K562 (cell line): Measurements from ENCODE around the gene PRKAG2. TPM values are rescaled to one million over a fixed set of nuclear protein-coding genes. Genes with fewer than 3 reads are reported as not detected.
A peak's percentile ranks its signal among the peaks of the same experiment; 100 is the strongest.

Source experiments
- ATAC-seq: fragments of 200-7000 bp; cut with Tn5 transposase; 3 replicates; pipeline ENCODE4 v1.9.1; 2020; ENCODE audit warnings: moderate library complexity
- BruUV-seq: library from RNA; stranded (reverse); fragments of 400-500 nt; replicated peaks from 2 replicates; lab custom pipeline; 2021; lab: Mats Ljungman, UMichigan
- CTCF ChIA-PET: fragments of 300-600 bp; formaldehyde crosslinking; extraction: SDS; loops from one replicate; lab custom pipeline; 2021; ENCODE audit warnings: low intra/inter-chr PET ratio; lab: Yijun Ruan, JAX
- POLR2A ChIA-PET: fragments of 300-600, 350-650 bp; sonication (Branson Sonifier 250); formaldehyde crosslinking; extraction: SDS; loops from one replicate; lab custom pipeline; 2021; ENCODE audit warnings: antibody characterized with exemption, inconsistent platforms; lab: Yijun Ruan, JAX
- DNase-seq, 4 experiments: peaks; one replicate each; pipeline versions ENCODE4 v3.0.0 to v3.0.0-alpha.2; 2011 to 2018; ENCODE audit warnings: low spot score in 3 of 4, mixed read lengths in 3 of 4; ENCODE audit errors: extremely low read depth in 1 of 4
- FAIRE-seq: peaks from 2 replicates; lab custom pipeline; 2011; peaks lifted over from hg19 to GRCh38; lab: Jason Lieb, UNC
- H2AFZ ChIP-seq: 2 replicates; pipeline ENCODE4 v1.6.0; 2011; ENCODE audit warnings: low read depth, low read length, control low read depth, inconsistent platforms
- H3K27ac ChIP-seq: fragments of 200-600 bp; 3 replicates; pipeline ENCODE4 v1.8.0; 2011; ENCODE audit warnings: low read depth, mild to moderate bottlenecking, control low read depth, inconsistent platforms, low read length, moderate library complexity, mixed read lengths; ENCODE audit errors: extremely low read depth
- H3K27me3 ChIP-seq, 2 experiments: fragments of 300-600 bp in 1 of 2; 2 replicates in 1 of 2; 3 replicates in 1 of 2; pipeline versions ENCODE4 v1.6.0 to v1.8.0; 2011; ENCODE audit warnings: inconsistent platforms in 2 of 2, low read length in 2 of 2, mild to moderate bottlenecking in 1 of 2, mixed read lengths in 1 of 2, moderate library complexity in 1 of 2; ENCODE audit not compliant: control insufficient read depth in 2 of 2, insufficient read depth in 2 of 2
- H3K36me3 ChIP-seq: fragments of 300-600 bp; 3 replicates; pipeline ENCODE4 v1.8.0; 2011; ENCODE audit warnings: mild to moderate bottlenecking, low read length, inconsistent platforms; ENCODE audit not compliant: control insufficient read depth, insufficient read depth
- H3K4me1 ChIP-seq, 2 experiments: fragments of 200-600 bp in 1 of 2; replicated peaks in 1 of 2; 2 replicates in 1 of 2; 3 replicates in 1 of 2; pipeline versions ENCODE4 v1.5.1 to v1.8.0; 2011; ENCODE audit warnings: inconsistent platforms in 2 of 2, low read length in 2 of 2, mild to moderate bottlenecking in 1 of 2, mixed read lengths in 1 of 2, moderate library complexity in 1 of 2; ENCODE audit not compliant: control insufficient read depth in 2 of 2, insufficient read depth in 2 of 2
- H3K4me2 ChIP-seq: 2 replicates; pipeline ENCODE4 v1.6.1; 2011; ENCODE audit warnings: low read length, control low read depth, inconsistent platforms, mixed read lengths; ENCODE audit not compliant: insufficient read depth
- H3K4me3 ChIP-seq: fragments of 200-600 bp; sonication (generic), shearing (Covaris generic); 2 replicates; pipeline ENCODE4 v1.5.1; 2016; ENCODE audit warnings: control low read depth, inconsistent platforms
- H3K79me2 ChIP-seq: fragments of 200-600 bp; 3 replicates; pipeline ENCODE4 v1.8.0; 2011; ENCODE audit warnings: low read length, inconsistent platforms; ENCODE audit not compliant: control insufficient read depth, insufficient read depth
- H3K9ac ChIP-seq, 2 experiments: 2 replicates each; pipeline versions ENCODE4 v1.6.0 to v1.6.1; 2011; ENCODE audit warnings: low read depth in 2 of 2, low read length in 2 of 2, control low read depth in 1 of 2, inconsistent platforms in 1 of 2, mild to moderate bottlenecking in 1 of 2, mixed read lengths in 1 of 2; ENCODE audit not compliant: insufficient read depth in 1 of 2
- H3K9me1 ChIP-seq: one replicate; pipeline ENCODE4 v1.6.0; 2011; ENCODE audit warnings: inconsistent platforms, mild to moderate bottlenecking, low read length, moderate library complexity; ENCODE audit not compliant: control insufficient read depth, insufficient read depth
- H3K9me3 ChIP-seq: replicated peaks from 2 replicates; pipeline ENCODE4 v1.5.1; 2011; ENCODE audit warnings: low read depth, low read length, inconsistent platforms; ENCODE audit not compliant: control insufficient read depth, insufficient read depth
- H4K20me1 ChIP-seq: replicated peaks from 2 replicates; pipeline ENCODE4 v1.6.1; 2011; ENCODE audit warnings: low read length, inconsistent platforms, mixed read lengths; ENCODE audit not compliant: control insufficient read depth, insufficient read depth
- ARID1B ChIP-seq: fragments of 450-650 bp; IDR thresholded peaks from 2 replicates; pipeline ENCODE4 v1.6.1; 2016; ENCODE audit warnings: antibody characterized with exemption, mild to moderate bottlenecking, inconsistent platforms
- CEBPB ChIP-seq: fragments of 450-650 bp; IDR thresholded peaks from 2 replicates; pipeline ENCODE4 v1.6.1; 2016; ENCODE audit warnings: missing genetic modification characterization, missing compliant biosample characterization
- CEBPG ChIP-seq, 3 experiments: fragments of 200-800 bp in 1 of 3; sonication (Bioruptor generic) in 1 of 3; sonication (generic) in 1 of 3; formaldehyde crosslinking in 1 of 3; IDR thresholded peaks in 2 of 3; conservative IDR thresholded peaks in 1 of 3; 2 replicates each; pipeline versions ENCODE4 v1.6.1 to v1.8.0; 2016 to 2022; ENCODE audit warnings: missing compliant biosample characterization in 2 of 3, missing genetic modification characterization in 2 of 3, mild to moderate bottlenecking in 1 of 3, missing genetic modification reagents in 1 of 3
- FIP1L1 ChIP-seq: fragments of 200-400 bp; formaldehyde crosslinking; IDR thresholded peaks from 2 replicates; pipeline ENCODE4 v1.6.1; 2018; ENCODE audit warnings: mild to moderate bottlenecking, low read depth, low read length; ENCODE audit not compliant: poor library complexity, severe bottlenecking
- FOXA1 ChIP-seq: fragments of 450-650 bp; IDR thresholded peaks from 2 replicates; pipeline ENCODE4 v1.6.1; 2016; ENCODE audit warnings: mild to moderate bottlenecking, borderline replicate concordance
- HDAC2 ChIP-seq: fragments of 450-650 bp; IDR thresholded peaks from 2 replicates; pipeline ENCODE4 v1.6.1; 2016; ENCODE audit warnings: mild to moderate bottlenecking
- KLF13 ChIP-seq: fragments of 450-650 bp; IDR thresholded peaks from 2 replicates; pipeline ENCODE4 v1.6.1; 2016; ENCODE audit warnings: missing genetic modification characterization, low read depth, mild to moderate bottlenecking, missing compliant biosample characterization, moderate library complexity, borderline replicate concordance
- KLF6 ChIP-seq: fragments of 250-450 bp; sonication (Bioruptor Pico); IDR thresholded peaks from 2 replicates; pipeline ENCODE4 v1.4.0; 2020; ENCODE audit warnings: mild to moderate bottlenecking, moderate library complexity, borderline replicate concordance
- NUFIP1 ChIP-seq: fragments of 450-650 bp; IDR thresholded peaks from 2 replicates; pipeline ENCODE4 v1.6.1; 2018; ENCODE audit not compliant: partially characterized antibody
- PCBP2 ChIP-seq: fragments of 200-400 bp; formaldehyde crosslinking; IDR thresholded peaks from 2 replicates; pipeline ENCODE4 v1.6.1; 2018; ENCODE audit warnings: low read length, low read depth, mild to moderate bottlenecking, moderate library complexity; ENCODE audit not compliant: poor library complexity, severe bottlenecking
- SPI1 ChIP-seq: IDR thresholded peaks from 2 replicates; pipeline ENCODE4 v1.6.1; 2011; ENCODE audit warnings: low read depth, low read length, control low read depth, borderline replicate concordance
- TEAD4 ChIP-seq, 2 experiments: sonication (generic) in 1 of 2; formaldehyde crosslinking in 1 of 2; IDR thresholded peaks; 2 replicates each; pipeline versions ENCODE4 v1.6.1 to v1.8.0; 2012 to 2022; ENCODE audit warnings: borderline replicate concordance in 1 of 2, inconsistent platforms in 1 of 2, low read length in 1 of 2, mild to moderate bottlenecking in 1 of 2, missing genetic modification reagents in 1 of 2
- ZBED1 ChIP-seq: IDR thresholded peaks from 2 replicates; pipeline ENCODE4 v1.6.1; 2014
- ZNF253 ChIP-seq: fragments of 250-450 bp; sonication (Bioruptor Pico); conservative IDR thresholded peaks from 2 replicates; pipeline ENCODE4 v1.6.1; 2021; ENCODE audit warnings: mild to moderate bottlenecking
- ZNF668 ChIP-seq: fragments of 250-450 bp; sonication (Bioruptor Pico); IDR thresholded peaks from 2 replicates; pipeline ENCODE4 v1.8.0; 2022; ENCODE audit warnings: mild to moderate bottlenecking, inconsistent platforms
- WGBS: fragments of 100-300 bp; shearing (Covaris generic); methylation state at CpG from one replicate; pipeline ENCODE4 v1.1.6; 2016; ENCODE audit warnings: low coverage, mixed read lengths; ENCODE audit not compliant: insufficient coverage; ENCODE audit errors: missing lambda C conversion rate; 5-methylcytosine and 5-hydroxymethylcytosine counted together
- in situ Hi-C: fragments of 300-500 bp; cut with MboI; formaldehyde crosslinking; loops from 4 replicates; pipeline ENCODE4 v1.15.0; 2018; ENCODE audit warnings: inconsistent platforms, mixed read lengths
- intact Hi-C: fragments of 100-400 bp; cut with micrococcal nuclease; formaldehyde crosslinking; loops from 2 replicates; pipeline ENCODE4 v1.14.2; 2022
- polyA plus RNA-seq, 8 experiments: library from polyadenylated mRNA; depleted of rRNA in 4 of 8; stranded (reverse) in 5 of 8; unstranded in 3 of 8; fragments of >200 nt; fragmentation: Nextera tagmentation in 2 of 8; fragmentation: Illumina TruSeq in 1 of 8; extraction: Ambion mirVana in 2 of 8; extraction: Trizol in 1 of 8; gene quantifications; 2 replicates each; pipeline versions ENCODE4 v1.2.1 to v1.2.3, GENCODE V29; 2011 to 2014; ENCODE audit warnings: inconsistent platforms in 1 of 8, missing spikeins in 1 of 8
- total RNA-seq, 7 experiments: library from RNA; depleted of rRNA in 6 of 7; stranded (reverse); fragments of >200 nt in 6 of 7; fragmentation: Illumina TruSeq in 2 of 7; extraction: Trizol in 2 of 7; gene quantifications; 2 replicates each; pipeline versions ENCODE4 v1.2.1 to v1.2.3, GENCODE V29; 2011 to 2021; ENCODE audit warnings: low replicate concordance in 1 of 7

Gene PRKAG2
- total and polyA plus RNA-seq, 9 of the 15 experiments (the other 6 are each of a cell fraction or from before 2014, with no cell fraction given): 0.99 to 5.6 (median 3.3) TPM

GRCh38 chr7:151793991-151794507, 82.9 kb downstream of the PRKAG2 start:
- FAIRE-seq (no peak), DNase-seq (no peak), ATAC-seq (no peak)
- no peaks in the 10 kb centered on the region for H3K9me3 ChIP-seq
- H2AFZ ChIP-seq: no peak overlapping the region
- no peak overlapping the region for H3K4me3 ChIP-seq
- BruUV-seq: no TSS peak
- H4K20me1 ChIP-seq: peaks cover 16% of the 10 kb centered on the region
- H3K27ac ChIP-seq: no peak overlapping the region
- H3K36me3 ChIP-seq: no peaks in the 10 kb centered on the region
- H3K9ac ChIP-seq: no peak overlapping the region
- 2% methylated on average over 18 of the region's 18 CpGs for WGBS
- no peaks in the 10 kb centered on the region for H3K79me2 ChIP-seq
- peaks cover 0 to 11% of the 10 kb centered on the region in 2 experiments; a peak in 3 of 5 replicates for H3K4me1 ChIP-seq
- in situ Hi-C loops (no loop called here), intact Hi-C loops (no loop called here)
- H3K27me3 ChIP-seq: peaks cover 77 to 97% of the 10 kb centered on the region in 2 experiments
- no peak overlapping the region for H3K4me2 ChIP-seq
- ChIA-PET CTCF (no interaction called here), POLR2A (interaction anchor here (0.6 to 1.2 kb wide), 4 partner anchors 10 to 40 kb away, joined by 3 to 4 read pairs (median 4); no protein-coding TSS in a partner anchor)
- TF ChIP-seq SPI1 (0 out of 2 replicates have a peak, but pooled peaks have one; percentile 0), ZBED1 (no peak), TEAD4 (IDR thresholded peaks at IDR 0.05; ENCODE audit: low read length) (no peak), TEAD4 (CRISPR knock-in tag; IDR thresholded peaks at IDR 0.05; ENCODE audit: borderline replicate concordance) (no peak), NUFIP1 (no peak), HDAC2 (no peak)
- H3K9me1 ChIP-seq: no peaks in the 10 kb centered on the region

DNA sequence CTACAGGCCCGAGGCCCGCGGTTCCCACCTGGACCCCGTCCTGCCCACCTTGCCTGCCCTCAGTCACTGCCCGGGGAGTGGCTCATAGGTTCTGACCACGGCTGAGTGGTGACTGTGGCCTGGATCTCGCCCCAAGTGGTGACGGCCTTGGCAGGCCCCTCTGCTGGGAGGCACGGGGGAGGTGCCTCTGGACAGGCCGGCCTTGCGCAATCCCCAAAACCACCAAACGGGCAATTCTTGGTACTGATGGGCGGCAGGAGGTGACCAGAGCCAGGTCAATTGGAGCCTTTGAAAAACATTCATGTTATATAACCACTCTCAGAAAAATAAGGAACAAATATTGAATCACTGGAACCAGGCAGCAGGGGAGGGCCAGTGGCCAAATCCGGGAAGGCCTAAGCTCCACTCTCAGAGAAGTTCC, 83.4 kb downstream of the PRKAG2 start:
- Histone ChIP-seq H3K27ac (no peak overlapping the region), H3K79me2 (no peaks in the 10 kb centered on the region), H2AFZ (no peak overlapping the region), H3K9me1 (no peaks in the 10 kb centered on the region), H4K20me1 (peaks cover 16% of the 10 kb centered on the region), H3K36me3 (no peaks in the 10 kb centered on the region), H3K9me3 (no peaks in the 10 kb centered on the region), H3K27me3 (peaks cover 72 to 93% of the 10 kb centered on the region in 2 experiments), H3K4me1 (peaks cover 0 to 11% of the 10 kb centered on the region in 2 experiments; a peak in 3 of 5 replicates), H3K4me3 (no peak overlapping the region), H3K4me2 (no peak overlapping the region), H3K9ac (no peak overlapping the region)
- DNase-seq (no peak), FAIRE-seq (no peak), ATAC-seq (no peak)
- POLR2A ChIA-PET: interaction anchor here (0.6 to 1.2 kb wide), 3 partner anchors 9 to 41 kb away, joined by 3 to 4 read pairs (median 3); no protein-coding TSS in a partner anchor
- intact Hi-C loops: no loop called here
- in situ Hi-C loops: no loop called here
- WGBS: 5% methylated on average over 14 of the region's 14 CpGs
- BruUV-seq: no TSS peak
- CTCF ChIA-PET: no interaction called here
- TF ChIP-seq KLF13 (tag) (no peak), ARID1B (no peak), ZNF253 (no peak), CEBPG (CRISPR knock-in tag; IDR thresholded peaks at IDR 0.05) (peak; percentile 60; the same call in 1 of the 2 replicates), CEBPG (tag; conservative IDR thresholded peaks at IDR 0.05 in 1 of 2, IDR thresholded peaks at IDR 0.05 in 1 of 2) (peak; percentile 69 to 88), ZNF668 (CRISPR knock-in tag) (no peak), FIP1L1 (no peak), FOXA1 (no peak), PCBP2 (no peak), CEBPB (tag) (peak; percentile 93), KLF6 (CRISPR knock-in tag) (no peak)
